Measurements from ENCODE around the gene DEGS2. TPM values are rescaled to one million over a fixed set of nuclear protein-coding genes. Genes with fewer than 3 reads are reported as not detected.

The DEGS2 gene
- polyA plus RNA-seq, 2 of the 4 experiments (the other 2 are of a cell fraction): 0.93 to 2.3 TPM

- no peak; a peak in 1 of 6 replicates for ATAC-seq
- 92% methylated on average over 13 of the region's 13 CpGs for WGBS (ENCODE audit: missing lambda C conversion rate)
- no peak overlapping the region for H3K27ac ChIP-seq
- ChIA-PET POLR2A (no interaction called here), CTCF (interaction anchor here (0.6 to 2.6 kb wide), 4 partner anchors 10 to 131 kb away, joined by 3 to 11 read pairs (median 6); no protein-coding TSS in a partner anchor)
- no peak for DNase-seq (ENCODE audit: low read depth in 1 of 2, low spot score in 1 of 2)
- no peak overlapping the region for H3K4me3 ChIP-seq
- no peaks in the 10 kb centered on the region for H3K4me1 ChIP-seq
- H3K4me2 ChIP-seq: no peak overlapping the region
- TF ChIP-seq FOSL2 (IDR thresholded peaks at IDR 0.05) (no peak), FOSL2 (CRISPR knock-in tag; IDR thresholded peaks at IDR 0.05) (no peak), RFX5 (IDR thresholded peaks at IDR 0.05) (no peak), REST (IDR thresholded peaks at IDR 0.05) (no peak), CHD4 (IDR thresholded peaks at IDR 0.05; ENCODE audit: borderline replicate concordance) (no peak), ZFP36 (IDR thresholded peaks at IDR 0.05; ENCODE audit: borderline replicate concordance, partially characterized antibody) (no peak), SMC3 (IDR thresholded peaks at IDR 0.05) (no peak), HOXB13 (CRISPR knock-in tag; IDR thresholded peaks at IDR 0.05; ENCODE audit: low read depth) (no peak), E2F6 (IDR thresholded peaks at IDR 0.05; ENCODE audit: borderline replicate concordance, low read depth) (no peak), EHMT2 (IDR thresholded peaks at IDR 0.05; ENCODE audit: low read depth) (no peak), KDM1A (IDR thresholded peaks at IDR 0.05; ENCODE audit: low read depth) (no peak), KDM5A (IDR thresholded peaks at IDR 0.05) (no peak), GATA3 (IDR thresholded peaks at IDR 0.05; ENCODE audit: borderline replicate concordance) (no peak), ESRRA (IDR thresholded peaks at IDR 0.05; ENCODE audit: borderline replicate concordance, low read length) (no peak), NFE2L2 (conservative IDR thresholded peaks at IDR 0.05; ENCODE audit: low read length) (no peak), RCOR1 (IDR thresholded peaks at IDR 0.05; ENCODE audit: low read depth, low read length) (no peak), FOSB (CRISPR knock-in tag; IDR thresholded peaks at IDR 0.05) (no peak), RNF2 (IDR thresholded peaks at IDR 0.05; ENCODE audit: borderline replicate concordance, low read depth) (no peak)
- FAIRE-seq: no peak
- no peaks in the 10 kb centered on the region for H3K9me3 ChIP-seq
Measured at GRCh38 chr14:100114109-100114765, 45.2 kb downstream of the DEGS2 start.

GRCh38 chr14:100111931-100112704 is 47.3 kb downstream of the DEGS2 start:
- no peak overlapping the region for H3K4me3 ChIP-seq
- H3K4me1 ChIP-seq: peaks cover 8% of the 10 kb centered on the region; the same call in 1 of the 3 replicates
- H3K27ac ChIP-seq: no peak overlapping the region
- no peak for TF ChIP-seq EHF (CRISPR knock-in tag; IDR thresholded peaks at IDR 0.05)
- TF ChIP-seq ZNF302 (CRISPR knock-in tag; IDR thresholded peaks at IDR 0.05): no peak
- TF ChIP-seq REST (IDR thresholded peaks at IDR 0.05): no peak
- TF ChIP-seq CEBPB (IDR thresholded peaks at IDR 0.05): no peak
- no peak for TF ChIP-seq RNF2 (IDR thresholded peaks at IDR 0.05; ENCODE audit: borderline replicate concordance, low read depth)
- TF ChIP-seq HDAC2 (IDR thresholded peaks at IDR 0.05): no peak
- no peak for TF ChIP-seq NR3C1 (IDR thresholded peaks at IDR 0.05)
- TF ChIP-seq TFCP2L1 (CRISPR knock-in tag; IDR thresholded peaks at IDR 0.05): no peak
- TF ChIP-seq HES2 (IDR thresholded peaks at IDR 0.05): no peak
- TF ChIP-seq ZFP36 (IDR thresholded peaks at IDR 0.05; ENCODE audit: borderline replicate concordance, partially characterized antibody): no peak
- TF ChIP-seq EHMT2 (IDR thresholded peaks at IDR 0.05; ENCODE audit: low read depth): no peak
- DNase-seq (ENCODE audit: low read depth in 1 of 2, low spot score in 1 of 2) (no peak), ATAC-seq (no peak), FAIRE-seq (no peak)
- H3K9me3 ChIP-seq: no peaks in the 10 kb centered on the region
- no peak overlapping the region for H3K4me2 ChIP-seq
- WGBS (ENCODE audit: missing lambda C conversion rate): 90% methylated on average over 11 of the region's 11 CpGs
- ChIA-PET POLR2A (no interaction called here), CTCF (interaction anchor here (0.8 to 10.1 kb wide), 6 partner anchors 10 to 166 kb away, joined by 3 to 173 read pairs (median 3); no protein-coding TSS in a partner anchor)

Data from A549 (cell line).